GM23338 (cell line): ENCODE data around the gene PITX1.

Experiments used
- CTCF ChIP-seq, 2 experiments: fragments of 200-600 bp in 1 of 2; sonication (generic) in 1 of 2; conservative IDR thresholded peaks; 2 replicates each; pipeline versions ENCODE4 v1.5.1 to v1.6.1; 2016 to 2017; ENCODE audit warnings: antibody characterized with exemption in 2 of 2, low read depth in 2 of 2, mild to moderate bottlenecking in 2 of 2, moderate library complexity in 1 of 2
- ETS1 ChIP-seq: IDR thresholded peaks from 2 replicates; pipeline ENCODE4 v1.6.1; 2016; ENCODE audit warnings: antibody characterized with exemption
- EZH2 ChIP-seq: fragments of 200-600 bp; sonication (generic); IDR thresholded peaks from one replicate; pipeline ENCODE4 v1.8.0; 2017; ENCODE audit warnings: antibody characterized with exemption, mild to moderate bottlenecking, low read depth; ENCODE audit not compliant: unreplicated experiment
- EZH2phosphoT487 ChIP-seq: fragments of 200-600 bp; sonication (generic); IDR thresholded peaks from one replicate; pipeline ENCODE4 v1.8.1; 2018; ENCODE audit warnings: antibody characterized with exemption; ENCODE audit not compliant: unreplicated experiment
- NANOG ChIP-seq: IDR thresholded peaks from 2 replicates; pipeline ENCODE4 v1.6.1; 2016; ENCODE audit warnings: antibody characterized with exemption, borderline replicate concordance
- POLR2AphosphoS5 ChIP-seq: IDR thresholded peaks from 2 replicates; pipeline ENCODE4 v1.6.1; 2016; ENCODE audit warnings: antibody characterized with exemption, low read depth
- REST ChIP-seq: IDR thresholded peaks from one replicate; pipeline ENCODE4 v1.6.1; 2018; ENCODE audit warnings: antibody characterized with exemption; ENCODE audit not compliant: unreplicated experiment
- STAT1 ChIP-seq: IDR thresholded peaks from one replicate; pipeline ENCODE4 v1.6.1; 2016; ENCODE audit warnings: antibody characterized with exemption; ENCODE audit not compliant: unreplicated experiment

GRCh38 chr5:135009736-135010501 is 24.1 kb downstream of the PITX1 start:
- TF ChIP-seq CTCF (conservative IDR thresholded peaks at IDR 0.05; ENCODE audit: low read depth in 2 of 2) (no peak), EZH2 (no peak), POLR2AphosphoS5 (no peak), EZH2phosphoT487 (no peak), ETS1 (no peak), STAT1 (no peak), REST (no peak), NANOG (no peak)
